Cardiac muscle cell (in vitro differentiated cells and primary cell): ENCODE measurements around the gene TMPRSS3. TPM values are rescaled to one million over a fixed set of nuclear protein-coding genes. Genes with fewer than 3 reads are reported as not detected.

ENCODE experiments used
- DNase-seq, 2 donors: peaks; one replicate each; pipeline versions ENCODE4 v3.0.0 to v3.0.0-alpha.2; 2010 to 2017; ENCODE audit warnings: low read depth in 1 of 2, low spot score in 1 of 2
- H3K27ac ChIP-seq: fragments of 200-600 bp; sonication (generic); 2 replicates; pipeline ENCODE4 v1.5.1; 2016
- H3K27me3 ChIP-seq: fragments of 200-600 bp; sonication (generic); 2 replicates; pipeline ENCODE4 v1.6.0; 2016; ENCODE audit warnings: control low read depth
- H3K36me3 ChIP-seq: fragments of 200-600 bp; sonication (generic); 2 replicates; pipeline ENCODE4 v1.5.1; 2016; ENCODE audit warnings: control low read depth
- H3K4me1 ChIP-seq: fragments of 200-600 bp; sonication (generic); 2 replicates; pipeline ENCODE4 v1.8.1; 2017; ENCODE audit warnings: low read depth, mild to moderate bottlenecking, mixed run types
- H3K4me3 ChIP-seq: fragments of 200-600 bp; sonication (generic); 2 replicates; pipeline ENCODE4 v1.5.1; 2016; ENCODE audit warnings: mild to moderate bottlenecking
- H3K9me3 ChIP-seq: fragments of 200-600 bp; sonication (generic); 2 replicates; pipeline ENCODE4 v1.5.1; 2017; ENCODE audit warnings: low read depth, mild to moderate bottlenecking, control low read depth
- CTCF ChIP-seq: IDR thresholded peaks from 2 replicates; pipeline ENCODE4 v1.5.1; 2012; ENCODE audit warnings: low read depth, mild to moderate bottlenecking, low read length
- polyA plus RNA-seq: library from polyadenylated mRNA; unstranded; fragments of >200 nt; fragmentation: Nextera tagmentation; extraction: Ambion mirVana; gene quantifications from 2 replicates; pipeline ENCODE4 v1.2.1, GENCODE V29; 2016
- total RNA-seq: library from RNA; depleted of rRNA; stranded (reverse); fragments of >200 nt; gene quantifications from 2 replicates; pipeline ENCODE4 v1.2.3, GENCODE V29; 2016

The TMPRSS3 gene
- total and polyA plus RNA-seq, 2 experiments from 2014 or later, result not detected

- no peaks in the 10 kb centered on the region for H3K9me3 ChIP-seq
- no peak for TF ChIP-seq CTCF
- no peak overlapping the region for H3K4me3 ChIP-seq
- no peak for DNase-seq
- no peaks in the 10 kb centered on the region for H3K36me3 ChIP-seq
- H3K27me3 ChIP-seq, result no peaks in the 10 kb centered on the region
- no peaks in the 10 kb centered on the region for H3K4me1 ChIP-seq
- no peak overlapping the region for H3K27ac ChIP-seq
Observed at GRCh38 chr21:42383331-42383730, 12.5 kb downstream of the TMPRSS3 start.

- no peak for DNase-seq
- H3K4me1 ChIP-seq, result no peaks in the 10 kb centered on the region
- H3K9me3 ChIP-seq, result no peaks in the 10 kb centered on the region
- no peak overlapping the region for H3K27ac ChIP-seq
- H3K36me3 ChIP-seq, result no peaks in the 10 kb centered on the region
- H3K4me3 ChIP-seq, result no peak overlapping the region
- no peaks in the 10 kb centered on the region for H3K27me3 ChIP-seq
- no peak for TF ChIP-seq CTCF
Observed at GRCh38 chr21:42382915-42383314, 12.9 kb downstream of the TMPRSS3 start.

- Histone ChIP-seq H3K36me3 (no peaks in the 10 kb centered on the region), H3K4me3 (no peak overlapping the region), H3K27me3 (no peaks in the 10 kb centered on the region), H3K9me3 (no peaks in the 10 kb centered on the region), H3K4me1 (no peaks in the 10 kb centered on the region), H3K27ac (no peak overlapping the region)
- peak; percentile 77 for TF ChIP-seq CTCF
- peak; percentile 15 to 50 for DNase-seq
Observed at GRCh38 chr21:42381347-42381984, 14.4 kb downstream of the TMPRSS3 start.

GRCh38 chr21:42379426-42380215 is 16.2 kb downstream of the TMPRSS3 start:
- H3K36me3 ChIP-seq, result no peaks in the 10 kb centered on the region
- no peak overlapping the region for H3K4me3 ChIP-seq
- DNase-seq, result no peak
- H3K27ac ChIP-seq, result no peak overlapping the region
- no peak for TF ChIP-seq CTCF
- peaks cover 12% of the 10 kb centered on the region for H3K27me3 ChIP-seq
- no peaks in the 10 kb centered on the region for H3K9me3 ChIP-seq
- no peaks in the 10 kb centered on the region for H3K4me1 ChIP-seq

- DNase-seq, result no peak
- no peaks in the 10 kb centered on the region for H3K9me3 ChIP-seq
- H3K36me3 ChIP-seq, result no peaks in the 10 kb centered on the region
- H3K27me3 ChIP-seq, result peaks cover 16% of the 10 kb centered on the region
- no peak overlapping the region for H3K4me3 ChIP-seq
- H3K4me1 ChIP-seq, result no peaks in the 10 kb centered on the region
- no peak for TF ChIP-seq CTCF
- no peak overlapping the region for H3K27ac ChIP-seq
Observed at GRCh38 chr21:42378418-42378817, 17.4 kb downstream of the TMPRSS3 start.
